ENCODE results near the gene MT1G.

- TF ChIP-seq EZH2 (IDR thresholded peaks at IDR 0.05) (no peak), POLR2AphosphoS5 (IDR thresholded peaks at IDR 0.05; ENCODE audit: borderline replicate concordance, low read depth, low read length) (no peak)
Measured at GRCh38 chr16:56645838-56646237, 22.0 kb downstream of the MT1G start.

All from SK-N-MC (cell line).